ENCODE data around the gene EGFR.
"Not testable (repeated sequence)": the region's sequence is repeated elsewhere in the genome, so short reads cannot be mapped to it uniquely, and the experiment has no call there.

EGFR gene

DNA sequence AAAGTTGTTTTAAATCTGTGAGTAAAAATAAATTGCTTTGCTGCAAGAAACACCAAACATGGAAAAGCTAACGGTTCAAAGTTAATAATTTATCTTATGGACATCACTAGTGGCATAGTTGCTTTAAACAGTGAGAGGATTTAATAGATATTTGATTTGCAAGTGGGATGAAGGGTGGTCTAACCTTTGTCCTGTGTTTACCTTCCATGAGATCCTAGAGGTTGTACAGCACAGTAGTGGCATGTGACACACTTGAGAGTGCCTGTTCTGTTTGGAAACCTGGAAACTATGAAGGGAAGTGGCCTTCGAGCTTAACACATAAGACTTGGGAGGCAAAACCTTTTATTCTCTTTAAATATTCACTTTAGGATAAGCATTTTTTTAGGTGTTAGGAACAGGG is 16.0 kb downstream of the EGFR start:
- DNase-seq (ENCODE audit: low read depth in 2 of 2, low spot score in 1 of 2) = no peak

- DNase-seq (ENCODE audit: low read depth in 2 of 2, low spot score in 1 of 2) = not testable (repeated sequence)
Observed at GRCh38 chr7:55035410-55035809, 16.6 kb downstream of the EGFR start.

GRCh38 chr7:55036950-55037736 is 18.3 kb downstream of the EGFR start:
- no peak for DNase-seq (ENCODE audit: low read depth in 2 of 2, low spot score in 1 of 2)

GRCh38 chr7:55043691-55044370 is 25.0 kb downstream of the EGFR start:
- no peak for DNase-seq (ENCODE audit: low read depth in 2 of 2, low spot score in 1 of 2)

DNA sequence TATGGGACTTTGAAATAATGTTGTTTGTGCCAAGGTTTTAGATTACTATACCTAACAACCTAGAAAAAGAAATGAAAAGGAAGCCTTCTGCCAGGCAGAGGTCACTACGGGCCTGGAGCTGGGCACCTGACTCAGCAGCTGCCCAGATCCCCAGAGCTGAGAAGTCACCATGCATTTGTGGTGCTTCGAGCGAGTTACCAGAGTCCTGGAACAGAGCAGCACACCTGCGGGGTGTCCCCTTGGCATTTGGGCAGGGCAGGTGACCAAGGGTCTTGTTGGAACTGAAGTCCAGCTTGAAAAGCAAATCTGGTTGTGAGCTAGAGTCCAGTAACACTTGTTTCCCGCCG is 25.5 kb downstream of the EGFR start:
- no peak for DNase-seq (ENCODE audit: low read depth in 2 of 2, low spot score in 1 of 2)

DNA sequence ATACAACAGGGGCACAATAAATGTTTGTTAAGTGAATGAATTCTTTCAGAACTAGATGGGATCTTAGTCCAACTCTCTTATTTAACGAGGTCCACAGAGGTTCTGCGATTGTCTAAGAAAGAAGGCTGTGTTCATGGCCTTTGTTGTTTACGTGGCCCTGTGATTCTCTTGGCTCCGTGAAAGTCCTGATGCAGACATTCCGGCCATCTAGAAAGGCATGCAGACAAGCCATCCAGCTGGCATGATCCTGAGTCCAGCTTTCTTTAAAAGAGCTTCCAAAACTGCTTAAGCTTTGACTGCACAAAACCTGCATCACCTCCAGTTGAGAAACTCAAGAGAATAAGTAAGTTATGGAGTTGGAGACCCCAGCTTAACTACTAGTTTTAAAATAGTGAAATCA is 26.0 kb downstream of the EGFR start:
- DNase-seq (ENCODE audit: low read depth in 2 of 2, low spot score in 1 of 2) = no peak

- no peak for DNase-seq (ENCODE audit: low read depth in 2 of 2, low spot score in 1 of 2)
Observed at GRCh38 chr7:55046582-55047342, 27.9 kb downstream of the EGFR start.

GRCh38 chr7:55048221-55048859 is 29.5 kb downstream of the EGFR start:
- no peak for DNase-seq (ENCODE audit: low read depth in 2 of 2, low spot score in 1 of 2)

DNA sequence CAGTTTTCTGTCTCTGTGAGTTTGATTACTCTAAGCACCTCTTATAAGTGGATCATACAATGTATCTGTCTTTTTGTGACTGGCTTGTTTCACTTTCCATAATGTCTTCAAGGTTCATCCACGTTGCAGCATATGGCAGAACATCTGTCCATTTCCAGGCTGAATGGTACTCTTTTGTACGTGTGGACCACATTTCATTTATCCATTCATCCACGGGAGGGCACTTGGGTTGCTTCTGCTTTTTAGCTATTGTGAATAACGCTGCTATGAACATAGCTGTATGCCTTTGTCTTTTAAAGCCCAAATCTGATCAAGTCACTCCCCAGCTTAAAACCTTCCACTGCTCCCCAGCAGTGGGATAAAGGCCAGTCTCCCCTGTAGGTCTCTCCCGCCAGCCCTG is 31.5 kb downstream of the EGFR start:
- no peak for DNase-seq (ENCODE audit: low read depth in 2 of 2, low spot score in 1 of 2)

- DNase-seq (ENCODE audit: low read depth in 2 of 2, low spot score in 1 of 2) = no peak
Observed at GRCh38 chr7:55052081-55052480, 33.3 kb downstream of the EGFR start.

DNA sequence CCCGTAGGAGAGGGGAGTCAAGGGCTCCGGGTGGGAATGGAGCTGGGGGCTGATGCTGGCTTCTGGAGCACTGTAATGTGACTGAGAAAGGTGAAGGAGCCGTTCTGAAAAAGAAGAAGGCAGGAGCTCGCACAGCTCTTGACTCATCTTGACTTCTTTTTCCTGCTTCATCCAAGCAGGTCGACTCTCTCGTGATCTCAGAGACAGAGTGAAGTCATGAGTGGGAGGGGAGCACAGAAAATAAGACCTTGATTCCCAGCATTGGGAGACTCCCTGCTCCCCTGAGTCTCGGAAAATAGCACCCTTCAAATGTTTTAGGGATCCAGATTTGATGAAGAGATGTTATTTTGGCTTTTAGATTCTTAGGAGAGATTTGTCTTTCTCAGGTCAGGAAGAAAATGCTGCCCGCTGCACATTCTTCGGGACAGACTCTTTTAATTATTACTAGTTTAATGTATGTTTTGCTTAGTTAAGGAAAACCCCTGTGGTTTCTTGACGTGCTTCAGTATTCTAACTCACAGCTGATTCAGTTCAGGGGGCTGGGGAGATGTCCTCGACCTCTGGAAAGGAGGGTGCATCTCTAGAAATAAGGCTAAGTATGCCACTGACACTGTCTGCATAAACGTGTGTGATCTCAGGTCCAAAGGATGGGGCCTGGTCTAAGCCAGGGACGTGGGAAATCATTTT is 34.1 kb downstream of the EGFR start:
- DNase-seq (ENCODE audit: low read depth in 2 of 2, low spot score in 1 of 2) = no peak

DNA sequence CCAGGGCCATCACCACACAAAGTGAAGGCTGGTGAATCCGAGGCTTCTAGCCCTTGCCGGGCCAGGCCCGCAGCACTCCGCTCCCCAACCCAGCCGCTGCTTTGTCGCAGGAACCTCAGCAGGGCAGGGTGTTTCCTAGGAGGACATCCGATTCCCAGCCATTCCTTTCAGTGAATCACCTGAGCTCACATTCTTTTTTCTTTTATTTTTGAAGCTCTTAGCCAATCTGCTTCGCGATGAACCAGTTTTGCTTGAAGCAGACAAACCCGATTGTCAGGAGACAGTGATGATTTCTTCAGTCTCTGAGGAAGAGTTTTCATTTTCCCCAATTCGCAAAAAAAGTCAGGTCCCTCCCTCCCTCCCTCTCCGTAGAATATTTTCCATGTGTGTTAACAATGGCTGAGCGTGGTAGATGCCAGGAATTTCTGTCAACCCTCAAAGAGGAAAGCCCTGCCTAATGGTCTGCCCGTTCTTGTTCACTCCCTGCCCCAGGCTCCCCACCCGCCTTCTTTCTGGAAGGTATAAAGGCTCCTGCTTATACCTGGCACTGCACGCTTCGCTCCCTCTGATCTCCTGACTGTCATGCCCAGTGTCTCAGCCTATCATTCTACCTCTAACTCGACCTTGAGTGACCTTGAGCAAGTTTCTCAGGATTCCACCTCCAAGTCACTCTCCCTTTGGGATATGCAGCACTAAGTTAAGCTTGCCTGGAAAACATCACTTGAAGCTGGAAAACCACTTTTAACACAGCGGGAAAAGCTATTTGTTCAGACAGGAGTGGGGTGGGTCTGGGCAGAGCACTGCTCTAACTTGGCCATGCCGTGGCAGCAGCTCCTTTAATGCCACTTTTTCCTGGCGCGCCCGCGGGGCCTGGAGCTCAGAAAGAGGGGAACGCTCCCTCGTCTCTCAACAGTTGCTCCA is 35.1 kb downstream of the EGFR start:
- no peak for DNase-seq (ENCODE audit: low read depth in 2 of 2, low spot score in 1 of 2)

GRCh38 chr7:55054758-55055157 is 35.9 kb downstream of the EGFR start:
- DNase-seq (ENCODE audit: low read depth in 2 of 2, low spot score in 1 of 2) = no peak

DNA sequence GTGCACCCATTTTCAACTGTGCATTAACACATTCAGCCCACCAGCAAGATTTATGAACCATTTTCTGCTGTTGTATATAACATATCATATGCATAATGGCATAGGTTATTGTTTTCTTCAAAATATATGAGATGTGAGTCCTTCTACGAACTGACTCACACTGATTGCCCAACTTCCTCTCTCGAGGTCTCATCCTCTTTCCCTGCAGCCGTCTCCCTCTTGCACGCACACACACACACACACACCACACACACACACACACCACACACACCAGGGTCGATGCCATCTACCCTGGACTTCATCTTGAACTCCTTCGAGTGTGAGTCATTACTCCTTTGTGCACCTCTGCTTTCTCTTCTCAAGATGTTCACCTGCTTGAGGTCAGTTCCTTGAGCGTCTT is 36.7 kb downstream of the EGFR start:
- no peak for DNase-seq (ENCODE audit: low read depth in 2 of 2, low spot score in 1 of 2)

- no peak for DNase-seq (ENCODE audit: low read depth in 2 of 2, low spot score in 1 of 2)
Observed at GRCh38 chr7:55056068-55056467, 37.3 kb downstream of the EGFR start.

GRCh38 chr7:55056577-55057480 is 38.0 kb downstream of the EGFR start:
- no peak for DNase-seq (ENCODE audit: low read depth in 2 of 2, low spot score in 1 of 2)

DNA sequence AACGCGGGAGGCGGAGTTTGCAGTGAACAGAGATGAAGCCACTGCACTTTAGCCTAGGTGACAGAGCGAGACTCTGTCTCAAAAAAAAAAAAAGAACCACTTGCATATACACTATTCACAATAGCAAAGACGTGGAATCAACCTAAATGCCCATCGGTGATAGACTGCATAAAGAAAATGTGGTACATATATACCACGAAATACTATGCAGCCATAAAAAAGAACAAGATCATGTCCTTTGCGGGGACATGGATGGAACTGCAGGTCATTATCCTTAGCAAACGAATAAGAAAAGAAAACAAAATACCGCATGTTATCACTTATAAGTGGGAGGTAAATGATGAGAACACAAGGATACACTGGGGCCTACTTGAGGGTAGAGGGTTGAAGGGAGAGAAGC is 39.5 kb downstream of the EGFR start:
- DNase-seq (ENCODE audit: low read depth in 2 of 2, low spot score in 1 of 2) = no peak

DNA sequence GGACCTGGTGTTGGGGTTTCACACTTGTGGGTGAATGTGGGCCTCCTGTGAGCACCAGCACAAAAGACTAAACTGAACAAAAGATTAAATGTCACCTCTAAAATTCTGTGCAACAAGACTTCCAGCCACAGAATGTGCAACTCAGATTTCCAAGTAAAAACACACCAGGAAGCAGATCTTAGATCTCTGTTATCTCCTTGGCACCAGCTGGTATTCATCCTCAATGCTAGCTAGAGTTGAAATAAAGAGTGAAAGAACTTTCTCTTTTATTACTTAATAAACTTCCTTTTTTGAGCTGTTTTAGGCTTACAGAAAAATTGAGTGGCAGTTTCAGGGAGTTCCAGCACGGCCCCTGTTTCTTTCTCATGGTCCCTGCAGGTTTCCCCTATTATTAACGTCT is 40.2 kb downstream of the EGFR start:
- no peak for DNase-seq (ENCODE audit: low read depth in 2 of 2, low spot score in 1 of 2)

- DNase-seq (ENCODE audit: low read depth in 2 of 2, low spot score in 1 of 2) = no peak
Observed at GRCh38 chr7:55060085-55060484, 41.3 kb downstream of the EGFR start.

All from stimulated activated CD8-positive, alpha-beta memory T cell treated with anti-CD3 and anti-CD28 coated beads, Interleukin-4, amount 100 ng/mL, for 1 hour (primary cell).